HFF-Myc (cell line): ENCODE data around the gene FAM114A2.

Experiments
- DNase-seq: peaks from one replicate; pipeline ENCODE4 v3.0.0-alpha.2; 2011; ENCODE audit warnings: low read depth; ENCODE audit errors: extremely low read depth
- H3K4me3 ChIP-seq: replicated peaks from 2 replicates; pipeline ENCODE4 v1.5.1; 2011; ENCODE audit warnings: low read depth, mild to moderate bottlenecking, control low read depth, low read length
- CTCF ChIP-seq: IDR thresholded peaks from 2 replicates; pipeline ENCODE4 v1.5.1; 2012; ENCODE audit warnings: mild to moderate bottlenecking, low read depth, low read length, control low read depth; ENCODE audit errors: missing control alignments

Gene FAM114A2

DNA sequence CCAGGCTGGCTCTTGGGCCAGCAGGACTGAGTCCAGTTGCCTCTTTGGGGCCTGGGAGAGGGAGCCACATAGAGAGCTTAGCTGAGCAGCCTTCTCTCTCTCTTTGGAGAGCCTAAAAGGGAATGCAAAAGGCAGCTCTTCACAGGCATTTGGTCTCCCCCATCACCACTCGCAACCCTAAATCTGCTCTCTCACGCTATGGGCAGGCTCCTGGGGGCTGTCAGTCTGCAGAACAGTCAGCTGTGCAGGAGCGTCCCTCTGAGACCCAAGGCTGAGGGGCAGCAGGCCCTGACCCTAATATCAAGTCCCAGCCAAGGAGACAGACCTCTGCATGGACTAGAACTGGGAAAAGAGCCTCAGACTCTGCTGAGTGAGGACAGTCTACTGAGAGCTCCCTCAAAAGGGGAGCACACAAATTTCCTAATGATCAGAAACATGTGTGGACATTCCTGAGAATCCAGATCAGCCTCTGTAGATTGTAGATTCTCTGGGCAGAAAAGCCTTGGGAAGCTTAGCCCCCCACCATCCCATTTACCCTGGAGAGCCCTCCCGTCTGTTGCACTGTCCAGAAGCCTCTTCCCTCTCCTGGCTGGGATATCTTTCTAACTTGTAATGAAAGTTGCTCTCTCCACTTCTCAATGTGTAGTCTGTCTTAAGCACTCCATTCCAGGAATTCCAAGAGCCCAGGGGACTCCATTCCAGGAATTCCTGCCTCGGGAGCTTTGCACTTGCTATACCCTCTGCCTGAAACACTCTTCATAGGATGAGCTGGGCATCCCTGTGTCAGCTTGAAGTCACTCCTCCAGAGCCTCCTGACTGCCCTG is 79.4 kb downstream of the FAM114A2 start:
- peak; percentile 72 for DNase-seq
- H3K4me3 ChIP-seq, result no peak overlapping the region
- TF ChIP-seq CTCF, result no peak

DNA sequence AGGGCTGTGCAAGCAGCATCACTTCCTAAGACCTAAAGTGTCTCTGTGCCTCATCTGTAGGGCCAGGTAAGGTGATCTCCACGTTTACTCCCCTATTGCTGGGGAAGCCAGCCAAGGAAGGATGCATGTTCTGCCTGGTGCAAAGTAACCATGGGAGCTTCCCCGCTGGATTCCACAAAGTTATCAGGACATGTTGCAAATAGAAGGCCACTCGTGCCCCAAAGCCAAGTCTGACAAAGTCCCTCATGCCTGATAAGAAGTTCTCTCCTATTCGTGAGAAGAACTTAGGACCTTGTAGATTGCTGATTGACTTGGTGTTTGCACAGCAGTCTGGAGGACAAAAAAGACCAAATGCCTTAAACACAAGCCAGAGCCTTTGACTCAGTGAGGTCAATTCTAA is 81.5 kb downstream of the FAM114A2 start:
- TF ChIP-seq CTCF, result no peak
- DNase-seq, result no peak
- H3K4me3 ChIP-seq, result no peak overlapping the region

GRCh38 chr5:153953411-153953810 is 85.3 kb downstream of the FAM114A2 start:
- TF ChIP-seq CTCF, result no peak
- H3K4me3 ChIP-seq, result no peak overlapping the region
- DNase-seq, result no peak

GRCh38 chr5:153952893-153953292 is 85.8 kb downstream of the FAM114A2 start:
- peak; percentile 30 for DNase-seq
- no peak for TF ChIP-seq CTCF
- H3K4me3 ChIP-seq, result no peak overlapping the region

- no peak overlapping the region for H3K4me3 ChIP-seq
- TF ChIP-seq CTCF, result no peak
- no peak for DNase-seq
Observed at GRCh38 chr5:153952057-153952456, 86.7 kb downstream of the FAM114A2 start.

- TF ChIP-seq CTCF, result no peak
- no peak for DNase-seq
- H3K4me3 ChIP-seq, result no peak overlapping the region
Observed at GRCh38 chr5:153941265-153941664, 97.4 kb downstream of the FAM114A2 start.
